ENCODE data around the gene NMUR1.
A peak's percentile ranks its signal among the peaks of the same experiment; 100 is the strongest.

Gene NMUR1

DNA sequence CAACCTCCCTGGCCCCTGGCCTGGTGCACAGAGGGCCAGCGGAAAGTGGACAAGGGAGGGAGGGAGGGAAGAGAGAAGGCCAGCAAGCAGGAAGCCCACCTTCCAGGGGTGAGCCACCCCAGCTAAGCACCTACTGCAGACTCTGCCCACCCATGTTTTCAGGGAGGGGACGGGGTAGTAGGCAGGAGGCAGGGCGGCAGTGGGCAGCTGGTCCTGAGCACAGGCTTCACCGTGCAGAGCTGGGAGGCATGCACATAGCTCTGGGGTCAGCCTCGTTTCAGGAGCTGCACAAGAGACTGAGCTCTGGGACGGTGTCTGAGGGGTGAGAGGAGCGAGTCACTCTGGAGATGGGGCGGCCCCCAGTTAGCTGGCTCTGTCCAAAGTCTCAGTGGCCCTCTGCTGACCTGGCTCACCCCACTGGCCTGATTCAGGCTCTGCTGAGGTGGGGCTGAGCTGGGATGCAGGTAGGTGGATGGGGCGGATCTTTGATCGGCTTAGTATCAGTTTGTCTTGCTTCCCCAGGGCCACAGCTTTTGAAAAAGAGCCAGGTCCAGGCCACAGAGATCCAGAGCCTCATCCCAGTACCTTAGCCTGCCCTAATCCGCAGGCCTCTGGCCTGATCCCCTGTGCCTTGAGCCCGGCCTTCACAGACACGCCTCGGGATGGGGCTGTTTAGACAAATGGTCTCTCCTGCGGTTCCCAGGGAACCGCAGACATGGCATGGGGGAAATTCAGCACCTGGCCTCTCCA lies 3.7 kb downstream of the NMUR1 start:
- DNase-seq (ENCODE audit: low read depth), result no peak

DNA sequence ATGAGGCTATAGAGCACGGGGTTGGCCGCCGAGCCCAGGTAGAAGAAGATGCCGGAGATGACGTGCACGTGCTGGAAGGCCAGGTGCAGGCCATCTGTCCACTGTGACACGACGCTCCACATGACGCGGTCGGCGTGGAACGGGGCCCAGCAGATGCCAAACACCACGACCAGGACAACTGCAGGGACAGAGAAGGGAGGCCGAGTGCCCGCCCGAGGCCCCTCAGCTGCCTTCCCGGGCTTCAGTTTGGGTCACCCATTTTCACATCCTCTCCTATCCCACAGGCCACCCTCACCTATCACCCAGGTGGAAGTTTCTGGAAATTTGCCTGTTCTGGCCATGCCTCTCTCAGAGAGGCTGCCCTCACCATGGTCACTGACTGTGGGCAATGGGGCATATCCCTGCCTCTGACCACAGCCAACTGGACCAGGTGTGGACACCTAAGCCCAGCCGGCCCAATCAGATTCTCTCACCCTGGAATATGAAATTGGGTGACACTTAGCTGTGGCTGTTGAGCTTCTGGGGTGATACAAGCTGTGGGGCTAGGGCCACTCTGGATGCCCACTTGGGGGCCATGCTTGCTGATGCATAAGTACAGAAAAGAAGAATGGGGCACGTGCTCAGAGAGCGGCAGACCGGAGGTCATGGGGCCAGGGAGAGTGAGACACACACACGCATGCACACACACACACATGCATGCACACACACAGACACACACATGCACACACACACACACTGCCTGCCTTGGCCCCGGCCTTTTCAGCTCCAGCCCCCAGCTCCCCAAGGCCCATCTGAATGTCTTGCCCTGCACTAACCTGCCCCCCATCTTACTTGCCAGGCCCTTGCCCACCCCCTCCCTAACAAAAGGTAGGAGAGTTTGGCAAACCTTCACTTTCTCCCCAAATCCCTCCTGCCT lies 4.7 kb downstream of the NMUR1 start:
- DNase-seq (ENCODE audit: low read depth), result no peak

- no peak for DNase-seq (ENCODE audit: low read depth)
These were observed 5.6 kb downstream of the NMUR1 start for GRCh38 chr2:231524477-231525247.

DNA sequence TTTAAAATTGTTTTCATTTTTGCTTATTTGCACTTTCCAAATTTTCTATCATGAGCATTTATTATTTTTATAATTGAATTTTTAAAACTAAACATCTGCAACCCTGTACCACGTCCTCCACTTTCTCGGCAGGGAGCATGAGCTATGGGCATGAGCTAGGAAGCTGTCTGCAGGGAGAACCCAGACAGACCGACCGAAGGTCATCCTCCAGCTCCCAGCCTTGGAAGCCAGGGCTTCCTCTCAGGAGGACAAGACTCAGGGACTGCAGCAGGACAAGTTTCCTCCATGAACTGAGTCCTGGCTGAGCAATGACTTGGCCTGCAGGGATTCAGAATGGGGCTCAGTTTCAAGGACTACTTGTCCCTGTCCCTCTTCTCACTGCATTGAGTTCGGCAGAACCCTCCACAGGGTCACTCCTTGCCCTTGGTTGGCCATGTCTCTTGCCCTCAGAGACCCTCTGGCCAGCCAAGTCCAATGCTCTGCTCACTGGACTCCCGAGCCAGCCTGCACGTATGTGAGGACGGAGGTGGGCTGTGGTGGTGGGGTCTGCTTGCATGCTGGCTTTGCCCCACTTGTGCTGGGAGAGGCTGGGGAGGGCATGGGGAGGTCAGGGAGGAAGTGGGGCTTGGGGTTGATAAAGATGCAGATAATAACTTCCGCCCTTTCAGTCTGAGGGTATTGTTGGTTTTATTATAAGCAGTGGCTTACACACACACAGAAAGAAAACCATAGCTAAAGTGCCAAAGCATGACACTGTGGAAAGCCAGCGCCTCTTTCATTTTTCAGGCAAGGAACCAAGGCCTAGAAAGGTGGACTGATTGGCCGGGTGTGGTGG lies 6.6 kb downstream of the NMUR1 start:
- peak; percentile 3 for DNase-seq (ENCODE audit: low read depth)

GRCh38 chr2:231522418-231523180 lies 7.6 kb downstream of the NMUR1 start:
- DNase-seq (ENCODE audit: low read depth), result peak; percentile 69

- no peak for DNase-seq (ENCODE audit: low read depth)
These were observed 8.8 kb downstream of the NMUR1 start for GRCh38 chr2:231521443-231521842.

DNA sequence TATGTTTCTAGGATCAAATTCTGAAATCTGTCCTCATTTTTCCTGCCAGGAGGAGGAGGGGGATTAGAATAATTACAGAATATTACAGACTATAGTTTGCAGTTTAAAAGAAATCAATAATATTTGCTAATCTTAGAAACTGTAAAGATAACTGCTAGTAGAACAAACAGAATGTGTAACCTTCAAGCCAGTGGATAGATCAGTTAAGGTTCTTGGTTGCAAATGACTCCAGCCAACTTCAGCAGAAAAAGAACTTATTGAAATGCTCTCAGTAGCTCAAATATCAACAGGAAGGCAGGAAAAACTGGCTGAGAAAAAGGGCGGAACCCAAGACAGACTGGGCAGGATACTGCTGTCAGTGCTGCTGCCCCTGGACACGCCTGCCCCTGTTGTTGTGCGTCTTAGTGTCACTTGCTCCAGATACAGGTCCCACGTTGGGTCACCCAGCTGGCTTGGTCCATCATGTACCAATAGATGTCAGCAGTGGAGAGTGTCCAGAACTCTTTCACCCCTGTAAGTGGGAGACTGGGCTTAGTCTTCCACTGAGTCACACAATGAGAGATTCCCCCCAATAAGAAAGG lies 10.2 kb downstream of the NMUR1 start:
- no peak for DNase-seq (ENCODE audit: low read depth)

DNA sequence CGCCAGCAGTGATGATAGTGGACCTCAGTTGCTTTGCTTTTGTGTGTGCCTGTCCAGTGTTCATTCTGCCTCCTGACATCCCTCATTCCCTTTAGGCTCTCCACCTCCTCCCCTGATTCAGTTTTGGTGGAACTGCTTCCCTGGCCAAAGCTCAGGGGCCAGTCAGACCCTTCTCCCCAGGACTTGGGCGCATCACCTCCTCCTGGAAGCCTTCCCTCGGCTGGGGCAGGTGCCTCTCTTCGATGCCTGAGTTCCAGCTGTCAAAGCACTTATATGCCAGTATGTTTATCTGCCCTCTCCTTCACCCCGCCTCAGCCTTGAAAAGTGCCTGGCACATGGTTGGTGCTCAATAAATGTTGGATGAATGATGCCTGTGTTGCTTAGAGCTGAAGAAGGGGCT lies 11.5 kb downstream of the NMUR1 start:
- no peak for DNase-seq (ENCODE audit: low read depth)

GRCh38 chr2:231515603-231516002 lies 14.6 kb downstream of the NMUR1 start:
- DNase-seq (ENCODE audit: low read depth), result no peak

DNA sequence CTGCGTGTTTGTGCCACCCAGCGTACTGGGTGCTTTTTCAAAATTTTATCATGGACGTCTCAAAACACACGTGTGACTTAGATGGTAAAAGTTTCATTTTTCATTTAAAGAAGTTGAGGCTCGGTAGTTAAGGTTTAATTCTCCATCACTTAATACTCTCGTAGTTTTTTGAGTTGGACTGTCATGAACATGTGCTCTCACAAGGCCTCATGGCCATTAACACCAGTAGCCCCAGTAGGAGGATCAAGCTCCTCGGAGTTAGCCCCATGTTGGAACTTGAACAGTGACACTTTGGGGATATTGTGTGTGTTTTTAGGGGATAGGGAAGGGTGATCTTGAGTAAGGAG lies 15.3 kb downstream of the NMUR1 start:
- DNase-seq (ENCODE audit: low read depth), result peak; percentile 22

DNA sequence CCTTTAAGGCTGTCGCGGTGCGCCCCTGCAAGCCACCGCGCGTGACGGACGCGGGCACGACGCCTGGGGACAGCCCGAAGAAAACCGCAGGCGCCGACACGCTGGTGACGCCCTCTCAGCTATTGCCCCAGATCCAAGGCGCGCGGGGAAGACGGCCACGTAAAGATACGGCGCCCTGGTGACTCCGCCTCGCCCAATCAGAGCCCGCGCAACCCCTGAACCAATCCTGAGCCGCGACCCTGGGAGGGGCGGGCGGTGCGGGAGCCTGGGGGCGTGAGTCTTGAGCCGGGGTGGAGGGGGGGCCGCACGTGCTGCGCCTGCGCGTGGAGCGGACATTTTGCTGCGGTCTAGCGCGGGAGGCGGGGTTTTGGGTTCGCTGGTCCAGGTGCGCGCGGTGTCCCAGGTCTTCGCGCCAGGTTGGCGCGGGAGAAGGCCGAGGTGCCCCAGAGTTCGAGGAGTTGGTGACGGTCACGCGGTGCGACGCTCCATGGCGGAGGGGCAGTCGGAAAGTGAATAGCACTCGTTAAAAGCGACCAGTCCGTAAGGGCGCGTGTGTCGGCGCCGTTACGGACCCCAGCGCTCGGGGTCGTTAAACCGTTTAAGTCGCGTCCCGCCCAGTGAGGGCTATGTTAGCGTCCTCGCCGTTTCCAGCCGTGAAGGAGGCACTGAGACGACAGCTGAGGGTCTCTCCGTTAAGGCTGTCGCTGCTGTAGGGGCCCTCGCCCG lies 15.9 kb downstream of the NMUR1 start:
- peak; percentile 97 for DNase-seq (ENCODE audit: low read depth)

GRCh38 chr2:231513746-231514224 lies 16.5 kb downstream of the NMUR1 start:
- DNase-seq (ENCODE audit: low read depth), result no peak

DNA sequence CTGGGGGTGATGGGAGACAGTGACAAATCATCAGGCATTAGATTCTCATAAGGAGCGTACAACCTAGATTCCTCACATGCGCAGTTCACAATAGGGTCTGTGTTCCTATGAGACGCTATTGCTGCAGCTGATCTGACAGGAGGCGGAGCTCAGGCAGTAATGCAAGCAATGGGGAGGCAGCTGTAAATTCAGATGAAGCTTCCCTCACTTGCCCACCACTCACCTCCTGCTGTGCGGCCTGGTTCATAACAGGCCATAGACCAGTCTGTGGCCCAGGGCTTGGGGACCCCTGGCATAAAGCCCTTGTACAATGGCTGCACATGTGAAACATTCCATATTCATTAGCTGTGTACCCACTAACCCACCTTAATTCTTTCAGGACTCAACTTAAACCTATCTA lies 18.0 kb downstream of the NMUR1 start:
- DNase-seq (ENCODE audit: low read depth), result no peak

DNA sequence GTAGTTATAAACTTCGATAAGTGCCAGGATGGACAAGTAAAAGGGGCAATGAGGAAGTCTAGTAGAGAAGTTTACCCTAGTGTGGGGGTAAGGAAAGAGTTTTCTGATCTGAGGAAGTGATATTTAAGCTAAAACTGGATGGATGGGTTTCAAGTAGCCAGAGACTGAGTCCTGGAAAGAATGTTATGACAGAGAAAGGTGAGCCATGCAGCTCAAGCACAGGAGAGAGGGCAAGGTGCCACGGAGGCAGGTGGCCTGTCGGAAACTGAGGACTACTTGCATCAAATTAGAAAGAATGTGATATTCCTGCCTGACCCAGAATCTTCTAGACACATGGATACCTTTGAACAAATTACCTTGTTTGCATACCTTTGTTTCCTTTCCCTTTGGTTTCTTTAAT lies 26.5 kb downstream of the NMUR1 start:
- no peak for DNase-seq (ENCODE audit: low read depth)

GRCh38 chr2:231502596-231502995 lies 27.6 kb downstream of the NMUR1 start:
- DNase-seq (ENCODE audit: low read depth), result no peak

DNA sequence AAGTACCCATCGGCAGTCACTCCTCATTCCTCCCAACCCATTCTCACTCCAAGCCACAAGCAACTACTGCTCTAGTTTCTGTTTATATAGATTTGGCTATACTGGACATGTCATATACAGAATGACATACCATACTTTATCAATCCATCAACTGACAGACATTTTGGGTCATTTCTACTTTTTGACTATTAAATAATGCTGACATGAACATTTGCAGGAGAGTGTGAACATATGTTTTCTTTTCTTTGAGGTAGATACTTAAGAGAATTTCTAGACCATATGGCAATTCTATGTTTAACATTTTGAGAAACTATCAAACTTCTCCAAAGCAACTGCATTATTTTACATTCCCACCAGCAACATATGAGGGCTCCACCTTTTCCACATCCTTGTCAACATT lies 32.6 kb downstream of the NMUR1 start:
- no peak for DNase-seq (ENCODE audit: low read depth)

DNA sequence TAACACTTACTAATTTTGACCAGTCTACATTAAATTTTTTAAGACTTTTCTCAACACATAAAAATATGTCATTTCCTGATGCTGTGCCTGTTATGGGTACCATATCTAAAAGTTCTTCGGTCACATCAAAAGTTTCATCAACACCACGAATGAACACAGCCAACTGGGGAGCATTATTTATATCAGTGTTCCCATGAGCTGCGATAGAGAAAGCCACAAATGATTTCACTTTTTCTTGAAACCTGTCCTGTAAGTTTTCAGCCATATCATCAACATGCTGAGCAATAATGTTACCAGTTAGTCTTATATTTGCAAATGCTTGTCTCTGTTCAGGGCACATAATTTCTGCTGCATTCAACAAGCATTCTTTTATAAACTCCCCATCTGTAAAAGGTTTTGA lies 35.6 kb downstream of the NMUR1 start:
- no peak for DNase-seq (ENCODE audit: low read depth)

- DNase-seq (ENCODE audit: low read depth), result no peak
These were observed 39.4 kb downstream of the NMUR1 start for GRCh38 chr2:231490801-231491200.

- no peak for DNase-seq (ENCODE audit: low read depth)
These were observed 40.3 kb downstream of the NMUR1 start for GRCh38 chr2:231489990-231490389.

DNA sequence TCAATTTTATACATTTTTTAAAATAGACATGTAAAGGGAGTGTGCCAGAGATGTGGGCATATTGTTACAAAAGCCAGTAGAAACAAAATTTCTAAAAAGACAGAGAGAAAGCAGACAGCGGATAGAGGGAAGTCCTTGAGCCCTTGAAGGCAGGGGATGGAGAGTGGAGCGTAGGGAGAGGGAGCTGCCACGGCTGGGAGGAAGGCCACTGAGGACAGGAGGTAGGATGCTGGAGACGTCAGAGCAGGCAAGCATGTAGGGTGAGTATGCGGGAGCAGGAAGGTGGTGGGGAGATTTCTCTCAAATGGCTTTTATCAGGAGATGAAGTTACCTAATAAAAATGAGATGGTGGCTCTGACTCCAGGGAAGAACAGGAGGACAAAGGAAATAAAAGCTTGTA lies 41.9 kb downstream of the NMUR1 start:
- no peak for DNase-seq (ENCODE audit: low read depth)
